ENCODE results near the gene CWC15.

DNA sequence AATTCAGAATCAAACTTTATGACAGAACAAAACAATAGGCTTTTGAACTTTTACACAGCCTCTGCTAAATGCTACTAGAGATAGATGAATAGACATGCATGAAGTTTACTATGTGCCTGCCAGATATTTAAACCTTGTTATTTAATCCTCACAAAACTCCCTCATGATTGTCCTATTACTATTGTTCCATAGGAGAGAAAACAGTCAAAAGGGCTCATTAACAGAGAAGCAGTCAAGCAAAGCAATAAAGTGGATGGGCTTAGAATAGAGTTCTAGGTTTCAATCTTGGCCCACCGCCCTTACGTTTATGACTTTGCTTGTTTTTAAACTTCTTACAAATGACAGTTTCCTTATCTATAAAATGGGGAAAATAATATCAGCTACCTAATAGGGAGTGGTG, 12.9 kb downstream of the CWC15 start:
- TF ChIP-seq, protein P1, sequence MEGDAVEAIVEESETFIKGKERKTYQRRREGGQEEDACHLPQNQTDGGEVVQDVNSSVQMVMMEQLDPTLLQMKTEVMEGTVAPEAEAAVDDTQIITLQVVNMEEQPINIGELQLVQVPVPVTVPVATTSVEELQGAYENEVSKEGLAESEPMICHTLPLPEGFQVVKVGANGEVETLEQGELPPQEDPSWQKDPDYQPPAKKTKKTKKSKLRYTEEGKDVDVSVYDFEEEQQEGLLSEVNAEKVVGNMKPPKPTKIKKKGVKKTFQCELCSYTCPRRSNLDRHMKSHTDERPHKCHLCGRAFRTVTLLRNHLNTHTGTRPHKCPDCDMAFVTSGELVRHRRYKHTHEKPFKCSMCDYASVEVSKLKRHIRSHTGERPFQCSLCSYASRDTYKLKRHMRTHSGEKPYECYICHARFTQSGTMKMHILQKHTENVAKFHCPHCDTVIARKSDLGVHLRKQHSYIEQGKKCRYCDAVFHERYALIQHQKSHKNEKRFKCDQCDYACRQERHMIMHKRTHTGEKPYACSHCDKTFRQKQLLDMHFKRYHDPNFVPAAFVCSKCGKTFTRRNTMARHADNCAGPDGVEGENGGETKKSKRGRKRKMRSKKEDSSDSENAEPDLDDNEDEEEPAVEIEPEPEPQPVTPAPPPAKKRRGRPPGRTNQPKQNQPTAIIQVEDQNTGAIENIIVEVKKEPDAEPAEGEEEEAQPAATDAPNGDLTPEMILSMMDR (conservative IDR thresholded peaks at IDR 0.05; ENCODE audit: low read depth, low read length), result no peak
- TF ChIP-seq EZH2 (IDR thresholded peaks at IDR 0.05; ENCODE audit: low read length, unreplicated experiment), result no peak
- no peak for TF ChIP-seq EZH2phosphoT487 (IDR thresholded peaks at IDR 0.05; ENCODE audit: borderline replicate concordance, low read length)
